Fibroblast of the aortic adventitia (primary cell): ENCODE data around the gene FAM98C. TPM values are rescaled to one million over a fixed set of nuclear protein-coding genes. Genes with fewer than 3 reads are reported as not detected.
"Not testable (repeated sequence)": the region's sequence is repeated elsewhere in the genome, so short reads cannot be mapped to it uniquely, and the experiment has no call there.

Source experiments
- DNase-seq: peaks from one replicate; pipeline ENCODE4 v3.0.0-alpha.2; 2010; ENCODE audit warnings: low read depth
- H3K4me3 ChIP-seq: 2 replicates; pipeline ENCODE4 v1.5.1; 2011; ENCODE audit warnings: low read depth, mild to moderate bottlenecking, control low read depth, low read length, moderate library complexity
- CTCF ChIP-seq: IDR thresholded peaks from 2 replicates; pipeline ENCODE4 v1.5.1; 2011; ENCODE audit warnings: mild to moderate bottlenecking, low read length, control low read depth, inconsistent platforms; ENCODE audit not compliant: insufficient read depth
- total RNA-seq: library from RNA; depleted of rRNA; stranded (reverse); fragments of >200 nt; gene quantifications from 2 replicates; pipeline ENCODE4 v1.2.3, GENCODE V29; 2012; ENCODE audit warnings: low replicate concordance

Gene FAM98C
- total RNA-seq, 1 donor = 11.9 TPM

GRCh38 chr19:38424272-38424671 lies 21.4 kb downstream of the FAM98C start:
- DNase-seq = no peak
- no peak overlapping the region for H3K4me3 ChIP-seq
- no peak for TF ChIP-seq CTCF

DNA sequence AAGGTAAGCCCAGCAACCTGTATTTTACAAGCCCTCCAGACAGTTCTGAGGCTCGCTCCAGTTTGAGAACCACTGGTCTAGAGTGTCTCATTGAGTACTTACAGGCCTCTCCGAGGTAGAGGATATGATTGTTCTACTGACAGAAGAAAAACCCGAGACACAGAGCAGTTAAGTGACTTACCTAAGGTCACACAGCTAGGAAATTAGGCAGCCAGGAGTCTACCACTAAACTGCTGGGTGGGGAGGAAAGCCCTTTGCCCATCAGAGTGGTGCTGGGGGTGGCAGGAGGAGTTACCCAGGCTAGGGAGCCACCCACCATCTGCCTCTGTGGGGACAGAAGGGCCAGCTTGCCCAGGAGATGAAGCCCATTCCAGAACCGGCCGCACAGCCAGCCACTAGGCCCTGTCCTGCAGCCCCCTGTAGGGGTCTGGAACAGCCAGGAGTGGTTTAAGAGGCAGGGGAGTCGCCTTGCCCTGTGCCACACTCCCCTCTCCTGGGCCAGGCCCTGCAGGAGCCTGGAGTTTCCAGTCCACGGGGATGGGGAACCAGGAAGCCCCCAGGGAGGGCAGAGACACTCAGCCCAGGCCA lies 22.4 kb downstream of the FAM98C start:
- TF ChIP-seq CTCF = no peak
- DNase-seq = no peak
- no peak overlapping the region for H3K4me3 ChIP-seq

DNA sequence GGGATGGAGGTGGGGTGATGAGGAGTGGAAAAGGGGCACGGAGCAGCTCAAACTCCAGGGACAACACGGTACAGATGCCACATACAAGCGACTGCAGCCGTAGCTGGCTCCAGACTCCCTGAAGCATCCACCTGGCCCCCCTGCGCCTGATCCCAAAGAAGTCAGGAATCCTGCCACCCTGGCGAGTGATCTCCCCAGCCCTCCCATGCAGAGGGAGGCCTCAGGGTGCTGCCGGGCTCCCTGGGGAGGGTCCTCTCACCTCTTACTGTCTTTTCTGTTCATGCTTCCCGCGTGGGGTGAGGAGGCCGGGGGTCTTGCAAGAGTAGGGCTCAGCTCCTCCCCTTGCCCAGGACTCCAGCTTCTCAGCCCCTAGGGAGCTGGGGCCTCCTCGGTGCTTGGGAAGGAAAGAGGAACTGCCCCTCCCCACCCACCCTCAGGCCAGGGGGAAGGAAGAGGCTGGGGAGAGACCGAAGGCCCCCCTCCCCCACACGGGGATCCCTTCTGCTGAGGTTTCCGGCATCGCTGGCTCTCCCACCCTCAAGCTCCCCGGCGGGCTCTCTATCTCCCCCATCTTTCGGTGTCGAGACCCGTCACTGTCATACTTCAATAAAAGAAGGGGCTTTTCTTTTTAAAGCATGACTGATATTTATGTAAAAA lies 23.0 kb downstream of the FAM98C start, which contains the start of gene RASGRP4:
RASGRP4 (minus strand) TSS at position 410 of the 657 bp plus-strand sequence; CDS start at position 282, 128 bp downstream.
- no peak for DNase-seq
- H3K4me3 ChIP-seq = no peak within 1 kb of the TSS
- no peak for TF ChIP-seq CTCF

- H3K4me3 ChIP-seq, DNase-seq: not testable (repeated sequence)
These were observed 24.3 kb downstream of the FAM98C start for GRCh38 chr19:38427035-38427677.

DNA sequence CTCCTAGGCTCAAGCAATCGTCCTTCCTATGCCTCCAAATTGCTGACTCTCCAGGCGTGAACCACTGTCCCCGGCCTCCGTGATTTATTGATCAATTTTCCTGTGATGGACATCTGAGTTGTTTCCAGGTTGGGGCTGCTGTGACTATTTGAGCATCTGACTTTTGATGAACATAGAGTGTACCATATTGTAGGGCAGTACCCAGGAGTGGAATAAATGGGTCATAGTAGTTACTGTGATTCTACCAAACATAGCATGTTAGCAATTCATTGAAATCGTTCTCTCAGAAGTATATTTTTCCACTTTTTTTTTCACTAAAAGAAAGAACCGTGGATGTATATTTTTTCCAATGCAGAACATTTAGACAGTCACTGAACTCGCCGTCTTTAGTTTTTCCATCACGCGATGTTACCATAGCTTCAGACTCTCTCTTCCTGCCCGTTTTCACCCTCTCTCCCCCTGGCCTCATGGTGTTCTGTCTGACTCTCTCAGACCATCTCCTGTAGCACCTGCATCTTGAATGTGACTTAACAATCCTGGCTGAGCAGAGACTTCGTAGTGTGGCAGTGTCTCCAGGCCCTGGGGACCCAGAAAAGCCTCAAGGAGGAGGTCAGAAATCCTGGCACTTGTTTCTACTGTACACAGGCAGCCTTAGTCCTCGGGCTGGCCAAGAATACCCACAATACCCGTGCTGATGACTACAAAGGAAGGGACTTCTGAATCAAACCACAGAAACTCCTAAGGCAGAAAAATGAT lies 26.3 kb downstream of the FAM98C start:
- no peak for DNase-seq
- H3K4me3 ChIP-seq = no peak overlapping the region
- TF ChIP-seq CTCF = no peak

DNA sequence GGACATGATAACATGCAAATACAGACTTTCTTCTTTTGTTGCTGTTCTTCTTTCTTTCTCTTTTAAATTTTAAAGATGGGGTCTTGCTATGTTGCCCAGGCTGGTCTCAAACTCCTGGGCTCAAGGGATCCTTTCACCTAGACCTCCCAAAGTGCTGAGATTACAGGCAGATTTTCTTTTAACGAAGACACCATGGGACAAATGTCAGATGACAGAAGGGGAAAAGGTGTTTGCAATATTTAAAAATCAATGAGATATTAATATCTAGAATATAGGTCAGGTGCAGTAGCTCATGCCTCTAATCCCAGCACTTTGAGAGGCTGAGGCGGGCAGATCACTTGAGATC lies 26.9 kb downstream of the FAM98C start:
- H3K4me3 ChIP-seq = no peak overlapping the region
- DNase-seq = no peak
- TF ChIP-seq CTCF = no peak

GRCh38 chr19:38430931-38431330 lies 28.0 kb downstream of the FAM98C start:
- DNase-seq = no peak
- H3K4me3 ChIP-seq = no peak overlapping the region
- no peak for TF ChIP-seq CTCF
